ENCODE results near the gene PRDM11. TPM values are rescaled to one million over a fixed set of nuclear protein-coding genes. Genes with fewer than 3 reads are reported as not detected.

Gene PRDM11
- total and polyA plus RNA-seq, 2 of the 8 experiments (the other 6 are each of a cell fraction or from before 2014, with no cell fraction given), result 3.6 to 11.7 TPM

GRCh38 chr11:45247433-45247832, 101.0 kb downstream of the PRDM11 start:
- Histone ChIP-seq H3K27me3 (replicated peaks in 1 of 4; ENCODE audit: control insufficient read depth in 3 of 4, extremely low read depth in 1 of 4, insufficient read depth in 3 of 4, low read length in 3 of 4) (no peaks in the 10 kb centered on the region; a peak in 1 of 7 replicates), H3K4me2 (ENCODE audit: insufficient read depth in 1 of 2, low read depth in 2 of 2, low read length in 2 of 2) (no peak overlapping the region), H4K20me1 (replicated peaks in 1 of 2; ENCODE audit: control insufficient read depth in 1 of 2, insufficient read depth in 2 of 2, low read length in 2 of 2) (peaks cover 0 to 1% of the 10 kb centered on the region in 2 experiments), H3K23ac (ENCODE audit: insufficient read length) (no peak overlapping the region), H3K36me3 (ENCODE audit: control insufficient read depth in 2 of 4, insufficient read depth in 4 of 4, low read length in 3 of 4) (no peaks in the 10 kb centered on the region; a peak in 2 of 8 replicates), H2BK12ac (ENCODE audit: low read depth, low read length) (no peak overlapping the region), H4K91ac (replicated peaks; ENCODE audit: insufficient read length, low read length) (no peak overlapping the region), H3K79me1 (ENCODE audit: low read depth, low read length) (no peaks in the 10 kb centered on the region), H3K4me1 (replicated peaks in 1 of 4; ENCODE audit: control insufficient read depth in 3 of 4, insufficient read depth in 4 of 4, low read length in 3 of 4) (no peaks in the 10 kb centered on the region; a peak in 1 of 7 replicates), H3K9me3 (ENCODE audit: insufficient read depth in 2 of 2, low read depth in 1 of 2, low read length in 1 of 2) (no peaks in the 10 kb centered on the region), H2BK15ac (ENCODE audit: low read length) (no peak overlapping the region), H2BK120ac (replicated peaks; ENCODE audit: low read depth, low read length) (no peak overlapping the region), H3K18ac (ENCODE audit: extremely low read depth, low read length) (no peak overlapping the region), H2AK5ac (ENCODE audit: low read depth, low read length) (no peak overlapping the region), H2BK5ac (ENCODE audit: low read depth, low read length) (no peak overlapping the region), H3K79me2 (ENCODE audit: control insufficient read depth in 1 of 2, insufficient read depth in 2 of 2, low read length in 2 of 2) (no peaks in the 10 kb centered on the region), H4K8ac (ENCODE audit: extremely low read depth, insufficient read depth, low read length) (no peak overlapping the region), H3K14ac (ENCODE audit: insufficient read length) (no peak overlapping the region), H4K5ac (ENCODE audit: insufficient read length, low read depth, low read length) (no peak overlapping the region), H2AFZ (ENCODE audit: low read length) (no peak overlapping the region), H3K4ac (replicated peaks; ENCODE audit: insufficient read length, low read depth, low read length) (no peak overlapping the region), H3K27ac (ENCODE audit: low read depth, low read length) (no peak overlapping the region), H3K9ac (replicated peaks in 1 of 4; ENCODE audit: extremely low read depth in 1 of 4, low read depth in 3 of 4, low read length in 3 of 4) (no peak overlapping the region), H3K56ac (replicated peaks; ENCODE audit: insufficient read length, low read depth, low read length) (no peak overlapping the region), H3K4me3 (ENCODE audit: extremely low read depth in 1 of 4, insufficient read depth in 2 of 4, low read depth in 3 of 4, low read length in 4 of 4) (no peak overlapping the region), H3K23me2 (ENCODE audit: low read depth, low read length) (no peaks in the 10 kb centered on the region), H2BK20ac (ENCODE audit: low read length) (no peak overlapping the region)
- FAIRE-seq, result no peak
- CTCF ChIA-PET (ENCODE audit: partially characterized antibody), result interaction anchor here (0.6 to 7.4 kb wide), 15 partner anchors 10 to 316 kb away, joined by 3 to 78 read pairs (median 5); partner anchors contain the start of gene SYT13
- POLR2A ChIA-PET (ENCODE audit: partially characterized antibody), result interaction anchor here (1.3 kb wide), 1 partner anchor 15 kb away, joined by 3 read pairs; no protein-coding TSS in a partner anchor
- WGBS, 2 experiments (ENCODE audit: extremely low coverage in 1 of 2, insufficient coverage in 1 of 2, insufficient read length in 1 of 2, insufficient replicate concordance in 2 of 2, low coverage in 1 of 2, low lambda C conversion rate in 2 of 2, missing lambda C conversion rate in 1 of 2), result 75% methylated on average over 2 of the region's 2 CpGs; no CpG with 5 or more reads in 1 of the 2 experiments
- DNase-seq (ENCODE audit: low read depth in 1 of 2, low spot score in 2 of 2), result no peak
- TF ChIP-seq MAX (IDR thresholded peaks at IDR 0.05) (no peak), FOSL1 (IDR thresholded peaks at IDR 0.05; ENCODE audit: insufficient read depth, low read depth, low read length) (no peak), EP300 (IDR thresholded peaks at IDR 0.05; ENCODE audit: borderline replicate concordance in 1 of 2, low read depth in 2 of 2, low read length in 2 of 2) (no peak), TAF7 (optimal IDR thresholded peaks at IDR 0.05; ENCODE audit: borderline replicate concordance, low read depth, low read length) (no peak), JUN (IDR thresholded peaks at IDR 0.05; ENCODE audit: low read depth, low read length) (no peak), ZNF274 (IDR thresholded peaks at IDR 0.05; ENCODE audit: borderline replicate concordance, extremely low read depth, low read length) (no peak)

Measured in H1 (cell line).